Chondrocyte (in vitro differentiated cells): ENCODE measurements around the gene NOXA1. TPM values are rescaled to one million over a fixed set of nuclear protein-coding genes. Genes with fewer than 3 reads are reported as not detected.

ENCODE experiments used
- DNase-seq: peaks from one replicate; pipeline ENCODE4 v3.0.0; 2021; ENCODE audit warnings: mixed read lengths, low spot score
- H3K27ac Mint-ChIP-seq: one replicate; pipeline ENCODE4 v1.8.0; 2021; ENCODE audit warnings: mild to moderate bottlenecking, moderate library complexity, mixed read lengths; ENCODE audit not compliant: unreplicated experiment
- H3K27me3 Mint-ChIP-seq: 2 replicates; pipeline ENCODE4 v1.8.0; 2021; ENCODE audit warnings: low read depth, mixed read lengths
- H3K36me3 Mint-ChIP-seq: 2 replicates; pipeline ENCODE4 v1.8.0; 2021; ENCODE audit warnings: low read depth, mixed read lengths
- H3K4me1 Mint-ChIP-seq: 2 replicates; pipeline ENCODE4 v1.8.0; 2021; ENCODE audit warnings: low read depth, mild to moderate bottlenecking, mixed read lengths
- H3K4me3 Mint-ChIP-seq: one replicate; pipeline ENCODE4 v1.8.0; 2021; ENCODE audit warnings: mild to moderate bottlenecking, moderate library complexity, mixed read lengths; ENCODE audit not compliant: unreplicated experiment
- H3K9me3 Mint-ChIP-seq: 2 replicates; pipeline ENCODE4 v1.8.0; 2021; ENCODE audit warnings: low read depth, mixed read lengths
- CTCF ChIP-seq: fragments of 200-600 bp; sonication (generic); IDR thresholded peaks from 2 replicates; pipeline ENCODE4 v1.5.0; 2021; ENCODE audit warnings: antibody characterized with exemption, mild to moderate bottlenecking, moderate library complexity
- total RNA-seq: library from RNA; stranded (reverse); gene quantifications from 3 replicates; pipeline ENCODE4 v1.2.1, GENCODE V29; 2021

NOXA1 gene
- total RNA-seq, 1 donor from 2014 or later = 2.0 TPM

GRCh38 chr9:137452006-137452760 is 29.0 kb downstream of the NOXA1 start:
- Mint-ChIP-seq H3K27me3 (no peaks in the 10 kb centered on the region), H3K27ac (no peak overlapping the region)

DNA sequence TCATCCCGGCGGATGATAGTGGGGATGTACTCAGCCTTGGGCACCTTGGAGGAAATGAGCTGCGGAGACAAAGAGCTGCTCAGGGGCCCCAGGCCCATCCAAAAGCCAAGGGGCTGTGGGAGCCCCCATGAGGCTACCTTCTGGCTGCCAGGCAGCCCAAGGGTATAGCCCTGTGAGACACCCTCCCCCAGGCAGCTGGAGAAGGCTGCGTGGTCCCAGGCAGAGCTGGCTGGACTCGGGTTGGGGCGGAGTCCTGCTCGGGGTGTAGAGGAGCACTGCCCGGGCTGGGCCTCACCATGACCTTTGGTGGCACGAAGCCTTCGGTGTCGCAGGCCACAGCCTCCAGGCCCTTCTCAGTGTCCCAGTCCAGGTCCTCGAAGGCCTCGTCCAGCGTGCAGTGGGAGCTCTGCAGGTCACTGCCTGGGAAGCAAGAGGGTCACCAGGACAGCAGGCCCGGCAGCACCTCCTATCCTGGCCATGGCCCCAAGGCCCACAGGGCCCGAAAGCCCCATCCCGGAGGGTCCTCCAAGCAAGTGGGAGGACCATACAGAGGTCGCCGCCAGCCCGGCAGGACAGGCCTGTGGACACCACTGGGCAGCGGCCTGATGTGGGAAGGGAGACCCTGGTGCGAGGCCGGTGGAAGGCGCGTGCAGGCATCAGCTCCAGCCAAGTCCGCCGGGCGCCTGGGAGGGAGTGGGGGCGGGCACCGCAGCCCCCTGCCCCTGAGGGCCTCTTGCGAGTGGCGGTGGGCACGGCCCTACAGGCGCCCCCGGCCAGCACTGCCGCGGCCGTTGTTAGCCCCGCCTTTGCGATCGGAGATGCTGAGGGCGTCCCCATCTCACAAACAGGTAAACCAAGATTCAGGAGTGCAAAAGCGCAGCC is 29.8 kb downstream of the NOXA1 start:
- TF ChIP-seq CTCF = no peak
- Mint-ChIP-seq H3K27ac (no peak overlapping the region), H3K36me3 (peaks cover 3% of the 10 kb centered on the region), H3K4me3 (no peak overlapping the region), H3K9me3 (no peaks in the 10 kb centered on the region), H3K27me3 (no peaks in the 10 kb centered on the region), H3K4me1 (peaks cover 36% of the 10 kb centered on the region)
- DNase-seq = no peak

More at GRCh38 chr9:137452006-137452760, 29.0 kb downstream of the NOXA1 start:
- DNase-seq = no peak
- H3K4me1 Mint-ChIP-seq = peaks cover 37% of the 10 kb centered on the region
- H3K4me3 Mint-ChIP-seq = no peak overlapping the region
- peaks cover 3% of the 10 kb centered on the region for H3K36me3 Mint-ChIP-seq
- no peaks in the 10 kb centered on the region for H3K9me3 Mint-ChIP-seq
- TF ChIP-seq CTCF = no peak

GRCh38 chr9:137453643-137454081 is 30.5 kb downstream of the NOXA1 start:
- peaks cover 36% of the 10 kb centered on the region for H3K4me1 Mint-ChIP-seq
- DNase-seq = no peak
- H3K27me3 Mint-ChIP-seq = no peaks in the 10 kb centered on the region
- H3K4me3 Mint-ChIP-seq = no peak overlapping the region
- peaks cover 3% of the 10 kb centered on the region for H3K36me3 Mint-ChIP-seq
- H3K27ac Mint-ChIP-seq = no peak overlapping the region
- H3K9me3 Mint-ChIP-seq = no peaks in the 10 kb centered on the region
- TF ChIP-seq CTCF = no peak

- peaks cover 3% of the 10 kb centered on the region for H3K36me3 Mint-ChIP-seq
- no peaks in the 10 kb centered on the region for H3K9me3 Mint-ChIP-seq
- DNase-seq = no peak
- H3K4me3 Mint-ChIP-seq = no peak overlapping the region
- H3K4me1 Mint-ChIP-seq = peaks cover 36% of the 10 kb centered on the region
- no peak overlapping the region for H3K27ac Mint-ChIP-seq
- no peak for TF ChIP-seq CTCF
- no peaks in the 10 kb centered on the region for H3K27me3 Mint-ChIP-seq
Observed at GRCh38 chr9:137454145-137454596, 31.0 kb downstream of the NOXA1 start.
